ENCODE results near the gene TMEM51.

The TMEM51 gene

GRCh38 chr1:15259622-15260007, 106.1 kb downstream of the TMEM51 start:
- TF ChIP-seq POLR2AphosphoS5 (IDR thresholded peaks at IDR 0.05; ENCODE audit: low read depth, low read length) (no peak), SIN3A (IDR thresholded peaks at IDR 0.05; ENCODE audit: borderline replicate concordance, insufficient read depth, low read length) (no peak), FOXP2 (optimal IDR thresholded peaks at IDR 0.05; ENCODE audit: borderline replicate concordance, extremely low read depth, extremely low read length, insufficient read depth) (no peak), TAF1 (IDR thresholded peaks at IDR 0.05; ENCODE audit: borderline replicate concordance, insufficient read depth, low read length) (no peak)
- TF ChIP-seq, protein P1, sequence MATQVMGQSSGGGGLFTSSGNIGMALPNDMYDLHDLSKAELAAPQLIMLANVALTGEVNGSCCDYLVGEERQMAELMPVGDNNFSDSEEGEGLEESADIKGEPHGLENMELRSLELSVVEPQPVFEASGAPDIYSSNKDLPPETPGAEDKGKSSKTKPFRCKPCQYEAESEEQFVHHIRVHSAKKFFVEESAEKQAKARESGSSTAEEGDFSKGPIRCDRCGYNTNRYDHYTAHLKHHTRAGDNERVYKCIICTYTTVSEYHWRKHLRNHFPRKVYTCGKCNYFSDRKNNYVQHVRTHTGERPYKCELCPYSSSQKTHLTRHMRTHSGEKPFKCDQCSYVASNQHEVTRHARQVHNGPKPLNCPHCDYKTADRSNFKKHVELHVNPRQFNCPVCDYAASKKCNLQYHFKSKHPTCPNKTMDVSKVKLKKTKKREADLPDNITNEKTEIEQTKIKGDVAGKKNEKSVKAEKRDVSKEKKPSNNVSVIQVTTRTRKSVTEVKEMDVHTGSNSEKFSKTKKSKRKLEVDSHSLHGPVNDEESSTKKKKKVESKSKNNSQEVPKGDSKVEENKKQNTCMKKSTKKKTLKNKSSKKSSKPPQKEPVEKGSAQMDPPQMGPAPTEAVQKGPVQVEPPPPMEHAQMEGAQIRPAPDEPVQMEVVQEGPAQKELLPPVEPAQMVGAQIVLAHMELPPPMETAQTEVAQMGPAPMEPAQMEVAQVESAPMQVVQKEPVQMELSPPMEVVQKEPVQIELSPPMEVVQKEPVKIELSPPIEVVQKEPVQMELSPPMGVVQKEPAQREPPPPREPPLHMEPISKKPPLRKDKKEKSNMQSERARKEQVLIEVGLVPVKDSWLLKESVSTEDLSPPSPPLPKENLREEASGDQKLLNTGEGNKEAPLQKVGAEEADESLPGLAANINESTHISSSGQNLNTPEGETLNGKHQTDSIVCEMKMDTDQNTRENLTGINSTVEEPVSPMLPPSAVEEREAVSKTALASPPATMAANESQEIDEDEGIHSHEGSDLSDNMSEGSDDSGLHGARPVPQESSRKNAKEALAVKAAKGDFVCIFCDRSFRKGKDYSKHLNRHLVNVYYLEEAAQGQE (IDR thresholded peaks at IDR 0.05; ENCODE audit: insufficient read depth in 1 of 2, low read depth in 2 of 2, low read length in 2 of 2): no peak

- TF ChIP-seq SIN3A (IDR thresholded peaks at IDR 0.05; ENCODE audit: borderline replicate concordance, insufficient read depth, low read length) (no peak), FOXP2 (optimal IDR thresholded peaks at IDR 0.05; ENCODE audit: borderline replicate concordance, extremely low read depth, extremely low read length, insufficient read depth) (no peak), POLR2AphosphoS5 (IDR thresholded peaks at IDR 0.05; ENCODE audit: low read depth, low read length) (no peak), TAF1 (IDR thresholded peaks at IDR 0.05; ENCODE audit: borderline replicate concordance, insufficient read depth, low read length) (no peak)
- TF ChIP-seq, protein P1 (IDR thresholded peaks at IDR 0.05; ENCODE audit: insufficient read depth in 1 of 2, low read depth in 2 of 2, low read length in 2 of 2): no peak
Observed at GRCh38 chr1:15260418-15261154, 107.0 kb downstream of the TMEM51 start.

- TF ChIP-seq POLR2AphosphoS5 (IDR thresholded peaks at IDR 0.05; ENCODE audit: low read depth, low read length): no peak
- no peak for TF ChIP-seq FOXP2 (optimal IDR thresholded peaks at IDR 0.05; ENCODE audit: borderline replicate concordance, extremely low read depth, extremely low read length, insufficient read depth)
- no peak for TF ChIP-seq TAF1 (IDR thresholded peaks at IDR 0.05; ENCODE audit: borderline replicate concordance, insufficient read depth, low read length)
- TF ChIP-seq, protein P1 (IDR thresholded peaks at IDR 0.05; ENCODE audit: insufficient read depth in 1 of 2, low read depth in 2 of 2, low read length in 2 of 2): no peak
- no peak for TF ChIP-seq SIN3A (IDR thresholded peaks at IDR 0.05; ENCODE audit: borderline replicate concordance, insufficient read depth, low read length)
Observed at GRCh38 chr1:15261155-15262002, 107.8 kb downstream of the TMEM51 start.

DNA sequence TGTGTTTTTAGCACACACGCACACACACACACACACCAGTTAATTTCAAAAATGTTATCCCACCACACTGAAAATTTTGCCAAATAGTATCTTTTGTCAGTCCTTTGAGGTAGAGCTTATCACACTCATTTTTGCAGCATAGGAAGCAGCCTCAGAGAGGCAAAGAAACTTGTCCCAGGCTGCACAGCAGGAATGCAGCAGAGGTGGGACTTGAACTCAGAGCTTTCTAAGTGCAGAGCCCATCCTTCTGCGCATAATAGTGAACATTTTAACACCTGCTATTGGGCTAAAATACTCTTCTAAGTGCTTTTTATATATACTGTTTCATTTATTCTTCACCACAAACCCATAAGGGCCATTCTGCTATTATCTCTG, 108.4 kb downstream of the TMEM51 start:
- TF ChIP-seq SIN3A (IDR thresholded peaks at IDR 0.05; ENCODE audit: borderline replicate concordance, insufficient read depth, low read length) (no peak), POLR2AphosphoS5 (IDR thresholded peaks at IDR 0.05; ENCODE audit: low read depth, low read length) (no peak), FOXP2 (optimal IDR thresholded peaks at IDR 0.05; ENCODE audit: borderline replicate concordance, extremely low read depth, extremely low read length, insufficient read depth) (no peak), TAF1 (IDR thresholded peaks at IDR 0.05; ENCODE audit: borderline replicate concordance, insufficient read depth, low read length) (no peak)
- TF ChIP-seq, protein P1 (IDR thresholded peaks at IDR 0.05; ENCODE audit: insufficient read depth in 1 of 2, low read depth in 2 of 2, low read length in 2 of 2): no peak
